HT-29 (cell line): ENCODE results near the gene SRPK1. TPM values are rescaled to one million over a fixed set of nuclear protein-coding genes. Genes with fewer than 3 reads are reported as not detected.

Experiments
- DNase-seq: peaks from one replicate; pipeline ENCODE4 v3.0.0-alpha.2; 2015; ENCODE audit warnings: low spot score
- total RNA-seq: library from RNA; depleted of rRNA; stranded (reverse); fragments of >200 nt; shearing (Covaris generic); gene quantifications from 2 replicates; pipeline ENCODE4 v1.2.3, GENCODE V29; 2014

The SRPK1 gene
- total RNA-seq, 1 experiment from 2014 or later, result 59.8 TPM

- DNase-seq, result no peak
Measured at GRCh38 chr6:35898003-35898402, 22.9 kb downstream of the SRPK1 start.

DNA sequence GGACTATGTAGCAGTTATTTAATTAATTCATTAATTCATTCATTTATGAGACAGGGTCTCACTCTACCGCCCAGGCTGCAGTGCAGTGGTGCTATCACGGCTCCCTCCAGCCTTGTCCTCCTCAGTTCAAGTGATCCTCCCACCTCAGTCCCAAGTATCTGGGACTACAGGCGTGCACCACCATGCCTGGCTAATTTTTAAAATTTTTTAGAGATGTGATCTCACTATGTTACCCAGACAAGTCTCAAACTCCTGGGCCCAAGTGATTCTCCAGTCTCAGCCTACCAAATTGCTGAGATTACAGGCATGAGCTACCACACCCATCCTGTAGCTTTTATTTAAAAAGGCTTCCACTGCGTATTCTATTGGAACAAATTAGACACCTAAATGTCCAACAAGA lies 23.4 kb downstream of the SRPK1 start:
- DNase-seq, result no peak

DNA sequence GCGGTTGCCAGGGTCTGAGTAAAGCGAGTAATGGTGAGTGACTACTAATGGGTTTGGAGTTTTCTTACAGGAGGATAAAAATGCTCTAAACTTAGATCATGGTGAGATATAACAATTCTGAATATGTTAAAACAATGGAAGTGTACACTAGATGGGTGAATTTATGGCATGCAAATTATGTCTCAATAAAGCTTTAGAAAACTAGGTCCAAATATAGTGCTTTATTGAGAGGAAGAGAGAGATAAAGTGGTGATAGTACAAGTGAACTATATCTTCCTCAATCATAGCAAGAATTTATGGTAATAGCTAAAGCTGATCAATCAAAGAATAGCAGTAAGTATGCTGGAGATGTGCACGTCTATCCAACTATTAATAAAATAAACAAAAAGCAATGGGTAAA lies 23.9 kb downstream of the SRPK1 start:
- DNase-seq, result no peak

- DNase-seq, result no peak
Measured at GRCh38 chr6:35896228-35896627, 24.7 kb downstream of the SRPK1 start.

DNA sequence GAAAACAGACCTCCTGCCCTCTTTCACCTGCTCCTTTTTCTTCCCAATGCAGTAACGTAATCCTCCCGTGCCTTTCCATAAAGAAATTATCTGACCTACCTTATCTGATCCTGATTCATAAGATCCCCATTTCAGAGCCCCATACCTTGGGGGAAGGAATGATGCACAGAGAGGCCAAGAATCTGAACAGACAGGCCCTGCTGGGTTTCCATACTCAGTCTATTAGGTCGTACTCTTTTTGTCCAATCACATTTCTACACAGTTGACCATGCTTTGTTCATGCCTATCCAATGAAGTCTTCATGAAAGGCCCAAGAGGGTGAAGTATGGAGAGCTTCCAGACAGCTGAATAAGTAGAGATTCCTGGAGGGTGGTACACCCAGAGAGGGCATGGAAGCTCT lies 25.3 kb downstream of the SRPK1 start:
- DNase-seq, result no peak

GRCh38 chr6:35894776-35895175 lies 26.1 kb downstream of the SRPK1 start:
- DNase-seq, result no peak

- no peak for DNase-seq
Measured at GRCh38 chr6:35893246-35893645, 27.7 kb downstream of the SRPK1 start.

DNA sequence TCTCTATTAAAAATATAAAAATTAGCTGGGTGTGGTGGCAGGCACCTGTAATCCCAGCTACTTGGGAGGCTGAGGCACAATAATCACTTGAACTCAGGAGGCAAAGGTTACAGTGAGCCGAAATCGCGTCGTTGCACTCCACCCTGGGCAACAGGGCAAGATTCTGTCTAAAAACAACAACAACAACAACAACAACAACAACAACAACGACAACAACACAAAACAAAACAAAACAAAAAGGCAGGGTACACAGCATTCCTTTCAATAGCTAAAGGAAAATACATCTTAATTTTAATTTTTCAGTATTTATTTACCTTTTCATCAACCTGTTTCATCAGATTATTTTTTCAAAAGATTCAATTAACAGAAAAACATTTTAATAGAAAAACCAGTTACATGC lies 28.4 kb downstream of the SRPK1 start:
- no peak for DNase-seq

GRCh38 chr6:35879151-35879550 lies 41.7 kb downstream of the SRPK1 start:
- DNase-seq, result no peak

DNA sequence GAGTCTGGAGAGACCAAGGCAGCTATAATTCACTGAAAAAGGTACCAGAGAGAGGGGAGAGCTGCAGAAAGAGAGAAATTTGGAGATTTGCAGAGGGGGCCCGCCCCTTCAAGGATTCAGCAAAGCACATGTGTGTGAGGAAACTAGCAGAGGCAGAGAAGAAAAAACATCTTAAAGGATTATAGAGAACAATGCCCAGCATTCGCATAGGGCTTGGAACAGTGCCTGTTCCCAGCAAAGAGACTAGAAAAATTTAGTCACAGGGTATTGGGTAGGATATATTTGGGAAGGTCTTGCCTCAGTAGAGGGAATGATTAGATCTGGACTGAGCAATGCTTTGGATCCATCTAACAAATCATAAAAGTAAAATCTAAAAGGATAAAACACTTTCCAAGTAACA lies 44.0 kb downstream of the SRPK1 start:
- DNase-seq, result no peak

DNA sequence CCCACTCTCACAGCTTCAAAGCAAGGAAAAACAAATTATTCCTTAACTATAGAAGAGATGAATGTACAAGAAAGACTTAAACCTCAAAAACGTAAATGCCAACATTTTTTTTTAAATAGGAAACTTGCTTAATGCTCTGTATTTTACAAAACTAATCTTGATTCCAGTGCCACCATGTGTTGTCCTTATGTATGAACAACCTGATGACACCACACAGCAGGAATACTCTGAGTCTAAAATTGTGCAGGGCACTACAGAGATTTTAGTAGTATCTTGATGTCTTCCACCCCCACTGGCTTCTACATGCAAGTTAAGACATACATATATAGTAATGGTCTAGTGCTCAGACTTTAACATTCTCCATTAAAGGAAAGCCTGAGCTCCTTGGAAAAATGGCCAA lies 46.2 kb downstream of the SRPK1 start:
- DNase-seq, result no peak

DNA sequence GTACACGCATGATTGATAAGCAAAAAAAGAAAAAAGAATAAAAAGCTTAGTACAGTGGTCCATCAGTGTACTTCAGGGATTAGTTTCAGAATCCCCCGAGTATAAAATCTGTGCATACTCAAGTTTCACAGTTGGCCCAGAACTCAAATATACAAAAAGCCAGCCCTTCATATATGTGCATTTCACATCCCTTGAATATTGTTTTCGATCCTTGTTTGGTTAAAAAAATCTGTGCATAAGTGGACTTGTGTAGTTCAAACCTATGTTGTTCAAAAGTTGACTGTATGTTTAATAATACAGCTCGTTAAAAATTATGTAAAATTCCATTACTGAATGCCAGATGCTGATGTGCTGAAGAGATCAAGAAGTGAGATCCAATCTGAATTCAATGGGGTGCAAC lies 61.5 kb downstream of the SRPK1 start:
- DNase-seq, result no peak

GRCh38 chr6:35857853-35858252 lies 63.0 kb downstream of the SRPK1 start:
- DNase-seq, result no peak

GRCh38 chr6:35856250-35856649 lies 64.6 kb downstream of the SRPK1 start:
- DNase-seq, result no peak

DNA sequence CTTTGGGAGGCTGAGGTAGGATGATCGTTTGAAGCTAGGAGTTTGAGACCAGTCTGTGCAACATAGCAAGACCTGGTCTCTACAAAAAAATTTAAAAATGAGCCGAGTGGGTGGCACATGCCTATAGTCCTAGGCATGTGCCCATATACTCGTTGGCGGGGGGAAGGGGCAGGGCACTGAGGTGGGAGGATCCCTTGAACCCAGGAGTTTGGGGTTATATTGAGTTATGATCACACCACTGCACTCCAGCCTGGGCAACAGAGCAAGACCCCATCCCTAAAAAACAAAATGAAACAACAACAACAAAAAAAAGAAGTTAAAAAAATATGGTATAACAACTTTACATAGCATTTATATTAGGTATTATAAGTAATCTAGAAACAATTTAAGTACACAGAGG lies 67.9 kb downstream of the SRPK1 start:
- no peak for DNase-seq

GRCh38 chr6:35850208-35850607 lies 70.7 kb downstream of the SRPK1 start:
- DNase-seq, result no peak

- no peak for DNase-seq
Measured at GRCh38 chr6:35844290-35844689, 76.6 kb downstream of the SRPK1 start.

DNA sequence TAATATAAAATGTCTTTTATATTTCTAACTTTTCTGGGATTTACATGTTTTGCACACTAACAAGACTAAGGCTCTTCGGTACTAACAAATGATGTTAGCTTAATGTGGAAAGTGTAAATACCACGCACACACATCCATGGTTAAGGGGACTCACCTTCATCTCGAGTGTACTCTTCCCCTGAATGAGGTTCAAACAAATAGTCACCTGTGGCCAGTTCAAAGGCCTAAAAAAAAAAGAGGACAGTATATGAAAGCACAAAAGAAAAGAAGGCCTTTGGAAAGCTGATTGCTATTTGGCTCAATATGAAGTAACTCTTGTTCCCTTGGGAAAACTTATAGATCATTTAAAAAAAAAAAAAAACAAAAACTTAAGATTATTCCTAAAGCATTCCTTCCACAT lies 78.5 kb downstream of the SRPK1 start:
- no peak for DNase-seq

- no peak for DNase-seq
Measured at GRCh38 chr6:35839019-35839418, 81.9 kb downstream of the SRPK1 start.

GRCh38 chr6:35833536-35833935 lies 87.4 kb downstream of the SRPK1 start:
- no peak for DNase-seq

DNA sequence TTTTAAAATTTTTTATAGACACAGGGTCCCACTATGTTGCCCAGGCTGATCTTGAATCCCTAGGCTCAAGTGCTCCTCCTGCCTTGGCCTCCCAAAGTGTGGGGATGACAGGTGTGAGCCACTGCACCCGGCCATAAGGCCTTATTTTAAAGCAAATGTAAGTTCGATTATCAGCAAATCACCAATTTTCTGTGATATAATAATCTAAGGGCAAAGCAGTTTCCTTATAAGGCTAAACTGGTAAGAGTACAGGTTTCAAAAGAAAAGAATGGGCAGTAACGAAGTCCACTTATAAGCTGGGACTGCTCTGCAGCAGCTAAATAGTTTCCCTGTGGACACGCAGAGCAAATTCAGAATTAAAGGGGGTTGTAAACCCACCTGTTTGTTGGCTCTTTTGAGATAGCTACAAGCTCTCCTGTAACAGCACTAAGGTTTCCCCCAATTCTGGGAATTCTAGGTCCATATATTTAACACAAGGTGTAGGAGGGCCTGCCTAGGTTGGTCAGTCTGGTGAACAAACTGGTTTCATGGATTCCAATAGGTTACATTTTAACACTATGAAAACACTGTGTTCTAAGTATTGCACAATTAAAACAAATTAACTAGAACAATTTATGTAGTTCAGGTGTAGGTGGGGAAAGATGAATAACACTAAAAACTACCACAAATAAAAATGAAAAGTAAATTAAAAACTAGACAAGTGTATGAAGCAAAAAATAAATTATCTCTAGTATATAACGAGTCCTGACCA lies 89.5 kb downstream of the SRPK1 start:
- peak; percentile 19 for DNase-seq

GRCh38 chr6:35829306-35829705 lies 91.6 kb downstream of the SRPK1 start:
- DNase-seq, result no peak

DNA sequence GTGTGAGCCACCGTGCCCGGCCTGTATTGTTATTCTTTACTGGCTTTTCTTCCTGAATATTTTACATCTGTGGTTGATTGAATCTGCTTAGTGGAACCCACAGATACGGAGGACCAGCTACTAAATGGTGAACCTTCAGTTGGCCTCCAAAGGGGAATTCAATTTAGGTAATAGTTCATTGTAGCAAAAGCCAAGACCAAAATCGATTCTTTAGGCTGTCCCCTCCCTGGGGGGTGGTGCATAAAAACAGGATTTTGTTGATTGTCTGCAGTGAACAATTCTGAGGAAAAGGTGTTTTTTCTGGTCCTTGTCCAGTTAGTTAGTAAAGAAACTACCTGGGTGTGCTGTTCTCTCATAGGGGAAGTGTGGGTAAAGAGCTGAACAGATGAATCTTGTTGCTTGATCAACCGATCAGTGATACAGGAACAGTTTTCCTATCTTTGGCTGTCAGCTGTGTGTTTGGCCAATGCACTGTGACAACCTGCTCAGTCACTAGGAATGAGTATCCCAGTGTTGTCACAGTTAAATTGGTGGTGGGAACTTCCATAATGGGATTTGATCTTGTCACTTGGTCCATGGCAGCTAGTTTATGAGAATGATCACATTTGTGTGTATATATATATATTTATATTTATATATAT lies 96.2 kb downstream of the SRPK1 start:
- DNase-seq, result no peak

DNA sequence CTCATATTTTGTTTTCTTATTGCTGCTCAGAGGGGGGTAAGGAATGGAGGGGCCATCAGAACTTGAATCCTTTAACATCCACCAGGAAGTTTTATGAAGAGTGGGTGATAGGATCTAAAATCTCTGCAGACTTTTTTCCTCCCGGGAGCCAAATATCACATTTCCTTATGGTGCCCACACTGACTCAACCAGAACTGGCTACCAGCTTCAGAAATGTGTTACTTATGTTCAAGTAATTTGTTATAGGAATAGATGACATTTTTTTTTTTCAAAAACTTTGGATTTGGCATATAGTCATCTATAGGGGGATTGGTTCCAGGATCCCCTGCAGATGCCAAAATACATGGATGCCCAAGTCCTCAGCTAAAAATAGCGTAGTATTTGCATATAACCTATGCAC lies 97.3 kb downstream of the SRPK1 start:
- DNase-seq, result no peak
